ENCODE measurements around the gene PPP1R12C.

GRCh38 chr19:55131421-55131820 lies 14.0 kb upstream of the PPP1R12C start:
- TF ChIP-seq CTCF (IDR thresholded peaks at IDR 0.05), result no peak
- TF ChIP-seq POLR2A (IDR thresholded peaks at IDR 0.05), result no peak
- TF ChIP-seq POLR2AphosphoS5 (IDR thresholded peaks at IDR 0.05), result no peak
- no peak for TF ChIP-seq EP300 (IDR thresholded peaks at IDR 0.05; ENCODE audit: low read depth)

Measured in transverse colon (tissue), 4 donors.